ENCODE measurements around the gene ROBO1.

ROBO1 gene

DNA sequence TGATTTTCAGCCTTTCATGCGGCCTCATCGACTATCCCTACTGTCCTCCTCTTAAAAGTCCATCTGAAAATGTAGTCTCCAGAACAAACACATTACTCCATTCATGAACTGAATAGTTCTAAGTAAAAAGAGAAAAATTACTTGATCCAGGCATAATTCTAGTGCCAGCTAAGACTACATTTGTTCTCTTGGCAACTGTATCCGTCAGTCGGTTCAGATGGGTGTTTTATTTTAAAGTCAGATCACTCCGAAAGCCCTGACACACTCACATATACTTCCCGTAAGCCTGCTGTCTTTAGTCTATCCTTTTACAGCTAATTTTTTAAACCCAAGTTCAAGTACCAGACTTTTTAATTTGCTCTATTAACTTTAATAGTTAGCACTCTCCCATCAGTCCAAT is 1102.7 kb downstream of the ROBO1 start:
- no peak for DNase-seq (ENCODE audit: low spot score)
- TF ChIP-seq, protein P1, sequence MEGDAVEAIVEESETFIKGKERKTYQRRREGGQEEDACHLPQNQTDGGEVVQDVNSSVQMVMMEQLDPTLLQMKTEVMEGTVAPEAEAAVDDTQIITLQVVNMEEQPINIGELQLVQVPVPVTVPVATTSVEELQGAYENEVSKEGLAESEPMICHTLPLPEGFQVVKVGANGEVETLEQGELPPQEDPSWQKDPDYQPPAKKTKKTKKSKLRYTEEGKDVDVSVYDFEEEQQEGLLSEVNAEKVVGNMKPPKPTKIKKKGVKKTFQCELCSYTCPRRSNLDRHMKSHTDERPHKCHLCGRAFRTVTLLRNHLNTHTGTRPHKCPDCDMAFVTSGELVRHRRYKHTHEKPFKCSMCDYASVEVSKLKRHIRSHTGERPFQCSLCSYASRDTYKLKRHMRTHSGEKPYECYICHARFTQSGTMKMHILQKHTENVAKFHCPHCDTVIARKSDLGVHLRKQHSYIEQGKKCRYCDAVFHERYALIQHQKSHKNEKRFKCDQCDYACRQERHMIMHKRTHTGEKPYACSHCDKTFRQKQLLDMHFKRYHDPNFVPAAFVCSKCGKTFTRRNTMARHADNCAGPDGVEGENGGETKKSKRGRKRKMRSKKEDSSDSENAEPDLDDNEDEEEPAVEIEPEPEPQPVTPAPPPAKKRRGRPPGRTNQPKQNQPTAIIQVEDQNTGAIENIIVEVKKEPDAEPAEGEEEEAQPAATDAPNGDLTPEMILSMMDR (IDR thresholded peaks at IDR 0.05), result no peak
- Histone ChIP-seq H3K27ac (no peak overlapping the region), H3K4me3 (no peak overlapping the region)

DNA sequence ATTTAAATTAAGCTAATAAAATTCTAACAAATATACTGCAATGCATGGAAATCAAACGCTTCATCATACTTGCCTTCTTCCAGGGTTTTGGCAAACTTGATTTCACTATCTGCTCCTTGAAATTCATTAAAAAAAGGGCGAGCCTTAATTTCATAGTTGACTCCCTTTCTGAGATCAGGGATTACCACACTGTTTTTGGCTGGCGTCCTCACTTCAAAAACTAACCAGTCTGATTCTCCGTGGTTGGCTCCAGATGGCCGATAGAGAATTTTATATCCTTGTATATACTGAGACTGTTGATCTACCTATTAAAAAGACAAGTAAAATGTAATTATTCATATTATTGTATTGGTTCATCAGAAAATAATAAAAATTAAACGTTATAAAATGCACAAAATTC is 1106.8 kb downstream of the ROBO1 start:
- no peak overlapping the region for H3K27ac ChIP-seq
- TF ChIP-seq, protein P1 (IDR thresholded peaks at IDR 0.05), result no peak
- H3K4me3 ChIP-seq, result no peak overlapping the region
- no peak for DNase-seq (ENCODE audit: low spot score)

DNA sequence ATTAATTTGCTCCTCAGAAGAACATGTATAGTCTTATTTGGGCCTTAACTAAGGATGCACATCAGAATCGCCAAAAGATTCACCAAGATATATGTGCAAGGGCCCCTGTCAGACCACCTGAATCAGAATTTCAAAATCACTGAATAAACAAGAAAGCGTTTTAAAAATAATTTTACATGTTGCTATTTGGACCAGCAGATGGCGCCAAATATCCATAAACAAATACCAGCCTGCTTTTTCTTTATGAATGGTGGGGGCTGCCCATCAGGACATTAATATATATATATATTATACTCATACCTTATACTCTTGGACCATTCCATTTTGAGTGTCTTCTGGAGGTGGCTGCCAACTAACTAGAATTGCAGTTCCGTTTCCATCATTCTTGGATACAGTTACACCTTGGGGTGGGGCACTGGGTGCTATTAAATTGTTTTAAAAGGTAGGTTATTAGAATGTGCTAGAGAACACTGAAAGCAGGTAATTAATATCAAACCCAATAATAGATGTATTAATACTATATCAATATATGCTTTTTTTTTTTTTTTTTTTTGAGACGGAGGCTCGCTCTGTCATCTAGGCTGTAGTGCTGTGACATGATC is 1108.3 kb downstream of the ROBO1 start:
- Histone ChIP-seq H3K4me3 (no peak overlapping the region), H3K27ac (no peak overlapping the region)
- TF ChIP-seq, protein P1 (IDR thresholded peaks at IDR 0.05), result peak; percentile 70
- no peak for DNase-seq (ENCODE audit: low spot score)

DNA sequence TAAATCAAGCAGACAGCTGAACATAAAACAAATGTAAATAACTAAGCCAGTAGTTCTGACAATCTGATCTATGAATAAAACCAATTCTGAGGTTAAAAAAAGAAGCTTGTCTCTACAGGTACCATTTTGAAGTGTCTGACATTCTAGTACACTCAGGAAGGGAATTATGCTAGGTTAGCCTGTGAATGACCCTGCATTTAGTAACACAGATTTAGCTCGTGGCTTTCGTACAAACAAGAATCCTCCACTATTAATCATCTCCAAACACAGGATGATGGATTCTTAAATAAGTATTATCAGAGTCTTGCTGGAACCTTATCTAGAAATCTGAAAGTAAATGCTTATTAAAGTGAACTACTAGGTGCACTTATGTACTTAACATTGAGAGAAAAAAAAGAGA is 1120.1 kb downstream of the ROBO1 start:
- DNase-seq (ENCODE audit: low spot score), result no peak

DNA sequence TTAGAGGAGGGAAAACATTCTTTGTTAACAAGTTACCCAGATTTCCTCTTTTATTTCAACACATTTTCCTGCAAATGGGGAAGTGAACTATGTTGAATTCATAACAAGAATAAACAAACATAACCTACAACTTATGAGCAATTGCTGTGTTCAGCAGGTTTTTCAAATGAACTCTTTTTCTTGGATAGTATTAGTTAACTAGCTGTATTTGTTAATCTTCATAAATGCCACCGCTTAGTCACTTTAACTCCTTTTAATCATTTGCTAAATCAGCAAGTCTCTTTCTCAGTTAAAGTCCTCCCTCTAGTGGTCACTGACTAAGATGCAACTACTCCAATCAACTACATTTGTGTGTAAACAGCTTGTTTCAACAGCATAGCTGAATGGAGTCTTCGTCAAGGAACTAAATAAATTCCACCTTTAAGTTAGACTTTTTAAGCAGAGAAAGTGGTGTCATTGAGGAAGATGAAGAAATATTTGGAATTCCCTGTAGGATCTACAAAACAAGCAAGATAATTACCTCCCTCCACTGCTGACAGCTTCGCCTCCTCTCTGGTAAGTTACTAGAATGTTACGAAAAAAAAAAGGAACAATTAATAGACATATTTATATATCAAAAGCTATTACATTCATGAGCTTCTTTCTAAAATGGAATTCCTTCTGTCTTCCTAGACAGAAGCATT is 1122.0 kb downstream of the ROBO1 start:
- H3K4me3 ChIP-seq, result no peak overlapping the region
- no peak for DNase-seq (ENCODE audit: low spot score)
- no peak overlapping the region for H3K27ac ChIP-seq
- TF ChIP-seq, protein P1 (IDR thresholded peaks at IDR 0.05), result peak; percentile 83

More for the DNA sequence above, 1120.1 kb downstream of the ROBO1 start:
- Histone ChIP-seq H3K4me3 (no peak overlapping the region), H3K27ac (no peak overlapping the region)
- TF ChIP-seq, protein P1 (IDR thresholded peaks at IDR 0.05), result no peak

DNA sequence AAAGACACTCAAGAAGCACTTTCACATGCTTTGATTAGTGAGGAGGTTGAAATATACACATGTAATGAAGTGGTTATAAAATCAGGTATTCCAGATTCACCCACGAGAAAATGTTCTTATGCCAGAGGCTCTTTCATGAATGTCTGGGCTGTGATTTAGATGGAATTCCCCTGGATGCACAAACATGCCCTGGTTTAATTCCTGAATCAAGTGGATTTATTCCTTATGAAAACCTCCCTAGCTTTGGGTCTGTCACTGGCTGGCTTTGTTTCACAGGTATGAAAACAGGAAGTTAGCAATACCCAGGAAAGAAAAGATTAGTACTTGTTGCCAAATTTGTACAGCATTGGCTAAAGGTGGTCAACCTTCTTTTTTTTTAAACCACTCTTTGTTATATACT is 1123.0 kb downstream of the ROBO1 start:
- TF ChIP-seq, protein P1 (IDR thresholded peaks at IDR 0.05), result no peak
- DNase-seq (ENCODE audit: low spot score), result no peak
- H3K4me3 ChIP-seq, result no peak overlapping the region
- H3K27ac ChIP-seq, result no peak overlapping the region

Measured in coronary artery (tissue), 2 donors.